HG03565 (cell line): ENCODE data around the gene ZNF283.
"Not testable (repeated sequence)": the region's sequence is repeated elsewhere in the genome, so short reads cannot be mapped to it uniquely, and the experiment has no call there.

Experiments
- ATAC-seq: cut with Tn5 transposase; IDR thresholded peaks from one replicate; pipeline ENCODE4 v1.9.1; 2021; ENCODE audit warnings: mild to moderate bottlenecking, moderate library complexity; ENCODE audit not compliant: unreplicated experiment

The ZNF283 gene

DNA sequence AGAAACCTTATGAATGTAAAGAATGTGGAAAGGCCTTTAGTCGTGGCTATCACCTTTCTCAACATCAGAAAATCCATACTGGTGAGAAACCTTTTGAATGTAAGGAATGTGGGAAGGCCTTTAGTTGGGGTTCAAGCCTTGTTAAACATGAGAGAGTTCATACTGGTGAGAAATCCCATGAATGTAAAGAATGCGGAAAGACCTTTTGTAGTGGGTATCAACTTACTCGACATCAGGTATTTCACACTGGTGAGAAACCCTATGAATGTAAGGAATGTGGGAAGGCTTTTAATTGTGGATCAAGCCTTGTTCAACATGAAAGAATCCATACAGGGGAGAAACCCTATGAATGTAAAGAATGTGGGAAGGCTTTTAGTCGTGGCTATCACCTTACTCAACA is 20.8 kb downstream of the ZNF283 start:
- ATAC-seq, result no peak

DNA sequence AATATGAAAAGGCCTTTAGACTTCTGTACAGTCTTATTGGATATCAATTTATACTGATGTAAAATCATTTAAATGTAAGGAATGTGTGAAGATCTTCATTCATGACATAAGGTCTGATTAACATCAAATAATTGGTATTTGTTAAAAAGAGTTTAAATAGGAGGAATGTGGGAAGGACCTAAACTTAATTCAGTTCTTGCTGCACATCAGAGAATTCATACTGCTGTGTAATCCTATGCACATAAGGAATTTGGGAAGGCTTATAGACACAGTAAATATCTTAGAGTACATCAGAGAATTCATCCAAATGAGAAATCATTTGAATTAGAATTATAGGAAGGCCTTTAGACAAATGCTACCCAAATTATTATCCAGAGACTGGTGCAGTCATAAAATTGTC is 21.7 kb downstream of the ZNF283 start:
- ATAC-seq, result no peak

DNA sequence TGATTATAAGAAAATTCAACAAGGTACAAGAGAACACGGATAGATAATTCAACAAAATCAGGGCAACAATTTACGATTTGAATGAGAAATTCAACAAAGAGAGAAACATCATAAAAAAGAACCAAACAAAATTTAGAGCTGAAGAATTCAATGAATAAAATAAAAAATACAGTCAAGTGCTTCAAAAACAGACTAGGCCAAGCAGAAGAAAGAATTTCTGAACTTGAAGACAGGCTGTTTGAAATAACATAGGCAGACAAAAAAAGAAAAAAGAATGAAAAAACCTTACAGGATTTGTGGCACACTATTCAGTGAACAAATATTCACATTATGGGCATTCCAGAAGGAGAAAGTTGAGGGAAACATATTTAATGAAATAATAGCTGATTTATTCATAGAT is 31.1 kb downstream of the ZNF283 start:
- ATAC-seq, result no peak

DNA sequence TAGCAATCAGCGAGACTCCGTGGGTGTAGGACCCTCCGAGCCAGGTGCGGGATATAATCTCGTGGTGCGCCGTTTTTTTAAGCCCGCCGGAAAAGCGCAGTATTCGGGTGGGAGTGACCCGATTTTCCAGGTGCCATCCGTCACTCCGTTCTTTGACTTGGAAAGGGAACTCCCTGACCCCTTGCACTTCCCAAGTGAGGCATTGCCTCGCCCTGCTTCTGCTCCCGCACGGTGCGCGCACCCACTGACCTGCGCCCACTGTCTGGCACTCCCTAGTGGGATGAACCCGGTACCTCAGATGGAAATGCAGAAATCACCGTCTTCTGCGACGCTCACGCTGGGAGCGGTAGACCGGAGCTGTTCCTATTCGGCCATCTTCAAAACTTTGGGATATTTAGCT is 39.8 kb downstream of the ZNF283 start:
- ATAC-seq, result not testable (repeated sequence)

DNA sequence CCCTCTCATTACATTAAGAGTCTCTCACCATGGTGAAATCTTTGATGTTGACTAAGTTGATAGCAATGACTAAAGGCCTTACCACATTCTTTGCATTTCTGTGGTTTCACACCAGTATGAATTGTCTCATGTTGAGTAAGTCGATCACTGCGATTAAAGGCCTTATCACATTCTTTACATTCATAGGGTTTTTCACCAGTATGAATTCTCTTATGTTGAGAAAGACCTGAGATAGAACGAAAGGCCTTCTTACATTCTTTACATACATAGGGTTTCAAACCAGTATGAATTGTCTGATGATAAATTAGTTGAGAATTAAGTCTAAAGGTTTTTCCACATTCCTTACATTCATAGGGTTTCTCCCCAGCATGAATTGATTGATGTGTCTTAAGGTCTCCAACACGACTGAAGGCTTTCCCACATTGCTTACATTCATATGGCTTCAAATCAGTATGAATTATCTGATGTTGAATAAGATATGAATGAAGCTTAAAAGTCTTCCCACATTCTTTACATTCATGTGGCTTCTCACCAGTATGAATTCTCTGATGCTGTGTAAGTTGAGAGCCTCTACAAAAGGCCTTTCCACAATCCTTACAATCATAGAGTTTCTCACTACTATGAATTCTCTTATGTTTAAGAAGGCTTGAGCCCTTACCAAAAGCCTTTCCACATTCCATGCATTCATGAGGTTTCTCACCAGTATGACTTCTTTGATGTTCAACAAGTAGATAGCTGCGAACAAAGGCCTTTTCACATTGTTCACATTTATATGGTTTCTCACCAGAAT is 45.6 kb downstream of the ZNF283 start:
- no peak for ATAC-seq

DNA sequence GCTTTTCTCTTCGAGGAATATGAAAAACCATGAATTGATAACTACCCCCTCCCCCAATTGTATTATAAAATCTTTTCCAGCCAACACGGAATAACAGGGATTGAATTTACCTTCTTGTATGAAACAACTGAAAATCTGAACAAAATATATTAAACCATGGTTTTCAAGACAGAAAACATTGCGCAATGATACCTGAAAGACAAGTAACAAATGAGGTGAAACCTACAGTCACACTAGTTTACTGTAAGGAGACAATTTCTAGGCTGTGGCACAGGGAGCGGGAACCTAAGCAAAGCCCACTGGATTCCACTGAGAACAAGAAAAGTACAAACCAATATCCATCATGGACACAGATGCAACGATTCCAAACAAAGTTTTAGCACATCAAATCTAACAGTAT is 53.4 kb downstream of the ZNF283 start:
- no peak for ATAC-seq

DNA sequence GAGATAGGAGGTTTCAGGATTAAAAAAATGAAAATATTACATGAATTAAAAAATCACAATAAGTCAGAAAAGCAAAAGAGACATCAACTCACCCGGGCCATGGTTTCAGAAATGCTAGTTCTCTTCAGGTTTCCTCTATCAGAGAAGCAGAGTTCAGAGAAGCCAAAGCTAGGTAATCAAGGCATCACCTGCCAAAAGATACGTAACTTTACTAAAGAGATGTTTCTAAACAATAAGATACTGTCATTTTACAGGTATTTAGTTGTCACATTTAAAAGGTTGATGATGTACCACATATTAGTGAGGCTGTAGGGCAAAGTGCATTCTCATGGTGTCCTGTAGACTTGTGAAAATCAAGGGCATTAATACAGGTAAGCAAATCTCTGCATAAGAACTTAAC is 56.7 kb downstream of the ZNF283 start, which contains the start of gene ZNF404:
Gene ZNF404 (minus strand): TSS at position 101 of the 400 bp plus-strand sequence.
- ATAC-seq, result no peak

DNA sequence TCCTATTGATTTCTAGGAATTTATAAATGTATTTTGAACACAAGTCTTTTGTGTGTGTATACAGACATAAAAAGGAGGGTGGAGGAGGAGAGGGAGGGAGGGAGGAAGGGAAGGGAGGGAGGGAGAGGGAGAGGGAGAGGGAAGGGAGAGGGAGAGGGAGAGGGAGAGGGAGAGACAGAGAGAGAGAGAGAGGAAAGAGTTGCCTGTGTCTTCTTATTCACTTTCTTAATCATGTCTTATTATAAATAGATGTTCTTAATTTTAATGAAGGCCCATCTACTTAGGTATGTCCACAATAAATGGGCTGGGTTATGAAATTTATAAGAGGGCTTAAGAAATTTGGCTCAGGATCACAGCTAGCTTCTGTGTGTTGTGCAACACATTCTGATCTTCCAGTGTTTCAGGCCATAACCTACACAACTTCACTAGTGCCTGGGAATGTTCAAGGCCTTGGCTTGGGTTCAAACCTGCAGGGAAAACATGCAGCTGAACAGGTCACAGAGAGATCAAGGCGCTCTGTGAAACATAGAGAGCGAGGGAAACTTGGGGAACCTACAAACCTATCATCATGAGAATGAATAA is 68.7 kb downstream of the ZNF283 start:
- no peak for ATAC-seq
